ENCODE data around the gene IPO5. TPM values are rescaled to one million over a fixed set of nuclear protein-coding genes. Genes with fewer than 3 reads are reported as not detected.

The IPO5 gene
- polyA plus RNA-seq, 1 donor (not counting 4 experiments of a cell fraction or from before 2014, with no cell fraction given): 130 TPM

GRCh38 chr13:97975280-97975847 is 21.9 kb downstream of the IPO5 start:
- TF ChIP-seq EZH2 (IDR thresholded peaks at IDR 0.05; ENCODE audit: low read length): no peak
- peaks cover 23% of the 10 kb centered on the region for H3K4me1 ChIP-seq (ENCODE audit: control insufficient read depth, extremely low read depth, insufficient read depth, low read length)
- H4K20me1 ChIP-seq (ENCODE audit: control insufficient read depth, extremely low read depth, insufficient read depth, low read length): peaks cover 2% of the 10 kb centered on the region
- peaks cover 0 to 8% of the 10 kb centered on the region in 2 experiments for H3K36me3 ChIP-seq (ENCODE audit: control insufficient read depth in 2 of 2, extremely low read depth in 1 of 2, insufficient read depth in 2 of 2, low read length in 2 of 2)
- peak overlapping the region; percentile 65 for H3K27ac ChIP-seq (ENCODE audit: control insufficient read depth, insufficient read depth, low read length)
- H3K9ac ChIP-seq (ENCODE audit: control insufficient read depth, extremely low read depth, insufficient read depth, low read length): peak overlapping the region; percentile 84
- no peaks in the 10 kb centered on the region for H3K9me3 ChIP-seq (ENCODE audit: control insufficient read depth, low read depth, low read length)
- H3K9me1 ChIP-seq (ENCODE audit: control insufficient read depth, extremely low read depth, insufficient read depth, low read length): no peaks in the 10 kb centered on the region
- no peak for DNase-seq (ENCODE audit: low read depth, low spot score)
- H2AFZ ChIP-seq (ENCODE audit: control insufficient read depth, low read length): peak overlapping the region; percentile 86
- H3K4me2 ChIP-seq (ENCODE audit: control insufficient read depth, extremely low read depth, insufficient read depth, low read depth, low read length): peak overlapping the region; percentile 90
- peak overlapping the region; percentile 69 to 85 (median 79) for H3K4me3 ChIP-seq (ENCODE audit: control insufficient read depth in 2 of 3, extremely low read depth in 1 of 3, insufficient read depth in 2 of 3, low read depth in 1 of 3, low read length in 3 of 3)
- FAIRE-seq: peak; percentile 59
- peaks cover 39% of the 10 kb centered on the region for H3K79me2 ChIP-seq (ENCODE audit: control insufficient read depth, insufficient read depth, low read length)
- dilution Hi-C loops (cut with MboI; ENCODE audit: extremely low pct_ligation_motif_present, low sequenced_read_pairs): no loop called here
- no peaks in the 10 kb centered on the region for H3K27me3 ChIP-seq (ENCODE audit: control insufficient read depth, extremely low read depth, insufficient read depth, low read length)

GRCh38 chr13:97975848-97976609 is 22.6 kb downstream of the IPO5 start:
- FAIRE-seq: no peak
- dilution Hi-C loops (cut with MboI; ENCODE audit: extremely low pct_ligation_motif_present, low sequenced_read_pairs): no loop called here

More at GRCh38 chr13:97975848-97976609, 22.6 kb downstream of the IPO5 start:
- Histone ChIP-seq H3K4me3 (ENCODE audit: control insufficient read depth in 2 of 3, extremely low read depth in 1 of 3, insufficient read depth in 2 of 3, low read depth in 1 of 3, low read length in 3 of 3) (peak overlapping the region; percentile 69 to 85 (median 79)), H2AFZ (ENCODE audit: control insufficient read depth, low read length) (peak overlapping the region; percentile 86), H3K9me1 (ENCODE audit: control insufficient read depth, extremely low read depth, insufficient read depth, low read length) (no peaks in the 10 kb centered on the region), H3K4me1 (ENCODE audit: control insufficient read depth, extremely low read depth, insufficient read depth, low read length) (peaks cover 23% of the 10 kb centered on the region), H3K27me3 (ENCODE audit: control insufficient read depth, extremely low read depth, insufficient read depth, low read length) (no peaks in the 10 kb centered on the region), H3K4me2 (ENCODE audit: control insufficient read depth, extremely low read depth, insufficient read depth, low read depth, low read length) (peak overlapping the region; percentile 90), H3K36me3 (ENCODE audit: control insufficient read depth in 2 of 2, extremely low read depth in 1 of 2, insufficient read depth in 2 of 2, low read length in 2 of 2) (peaks cover 0 to 8% of the 10 kb centered on the region in 2 experiments), H3K79me2 (ENCODE audit: control insufficient read depth, insufficient read depth, low read length) (peaks cover 45% of the 10 kb centered on the region), H4K20me1 (ENCODE audit: control insufficient read depth, extremely low read depth, insufficient read depth, low read length) (peaks cover 2% of the 10 kb centered on the region), H3K9ac (ENCODE audit: control insufficient read depth, extremely low read depth, insufficient read depth, low read length) (peak overlapping the region; percentile 86), H3K9me3 (ENCODE audit: control insufficient read depth, low read depth, low read length) (no peaks in the 10 kb centered on the region), H3K27ac (ENCODE audit: control insufficient read depth, insufficient read depth, low read length) (peak overlapping the region; percentile 81)
- TF ChIP-seq EZH2 (IDR thresholded peaks at IDR 0.05; ENCODE audit: low read length): no peak
- no peak for DNase-seq (ENCODE audit: low read depth, low spot score)

Measured in keratinocyte (primary cell).